NT2/D1 (cell line): ENCODE results near the gene FSIP1.

Experiments
- DNase-seq: peaks from one replicate; pipeline ENCODE4 v3.0.0-alpha.2; 2011; ENCODE audit warnings: low read depth, low spot score
- H3K27me3 ChIP-seq: 2 replicates; pipeline ENCODE4 v1.6.0; 2011; ENCODE audit warnings: mild to moderate bottlenecking; ENCODE audit not compliant: insufficient read length, insufficient read depth
- H3K36me3 ChIP-seq: 2 replicates; pipeline ENCODE4 v1.6.1; 2011; ENCODE audit warnings: mild to moderate bottlenecking, low read length, mixed read lengths; ENCODE audit not compliant: insufficient read depth, insufficient read length
- H3K4me1 ChIP-seq: 2 replicates; pipeline ENCODE4 v1.5.1; 2011; ENCODE audit not compliant: insufficient read depth, insufficient read length
- H3K4me3 ChIP-seq: 2 replicates; pipeline ENCODE4 v1.5.1; 2011; ENCODE audit warnings: low read depth; ENCODE audit not compliant: insufficient read length
- H3K9ac ChIP-seq: 2 replicates; pipeline ENCODE4 v1.6.0; 2011; ENCODE audit warnings: low read depth; ENCODE audit not compliant: insufficient read length
- H3K9me3 ChIP-seq: 2 replicates; pipeline ENCODE4 v1.5.1; 2011; ENCODE audit warnings: mild to moderate bottlenecking, low read length; ENCODE audit not compliant: insufficient read depth
- SUZ12 ChIP-seq: IDR thresholded peaks from 2 replicates; pipeline ENCODE4 v1.6.1; 2011; ENCODE audit not compliant: insufficient read length, insufficient read depth; ENCODE audit errors: extremely low read depth
- YY1 ChIP-seq: IDR thresholded peaks from 2 replicates; pipeline ENCODE4 v1.6.1; 2011; ENCODE audit not compliant: insufficient read length, insufficient read depth
- ZNF274 ChIP-seq: IDR thresholded peaks from 2 replicates; pipeline ENCODE4 v1.6.1; 2011; ENCODE audit warnings: mild to moderate bottlenecking, low read depth, low read length

FSIP1 gene

GRCh38 chr15:39720081-39720480, 62.6 kb downstream of the FSIP1 start:
- no peaks in the 10 kb centered on the region for H3K36me3 ChIP-seq
- TF ChIP-seq ZNF274: no peak
- TF ChIP-seq YY1: no peak
- TF ChIP-seq SUZ12: no peak
- H3K4me1 ChIP-seq: no peaks in the 10 kb centered on the region
- no peak for DNase-seq
- H3K4me3 ChIP-seq: no peak overlapping the region
- no peaks in the 10 kb centered on the region for H3K27me3 ChIP-seq
- no peak overlapping the region for H3K9ac ChIP-seq
- no peaks in the 10 kb centered on the region for H3K9me3 ChIP-seq

- TF ChIP-seq ZNF274: no peak
- TF ChIP-seq SUZ12: no peak
- no peak for TF ChIP-seq YY1
- no peak overlapping the region for H3K9ac ChIP-seq
- H3K4me1 ChIP-seq: no peaks in the 10 kb centered on the region
- H3K27me3 ChIP-seq: no peaks in the 10 kb centered on the region
- H3K9me3 ChIP-seq: no peaks in the 10 kb centered on the region
- H3K36me3 ChIP-seq: no peaks in the 10 kb centered on the region
- DNase-seq: no peak
- no peak overlapping the region for H3K4me3 ChIP-seq
Measured at GRCh38 chr15:39719109-39719508, 63.5 kb downstream of the FSIP1 start.

GRCh38 chr15:39717134-39717533, 65.5 kb downstream of the FSIP1 start:
- Histone ChIP-seq H3K9me3 (no peaks in the 10 kb centered on the region), H3K36me3 (no peaks in the 10 kb centered on the region), H3K9ac (no peak overlapping the region), H3K4me3 (no peak overlapping the region), H3K27me3 (no peaks in the 10 kb centered on the region), H3K4me1 (no peaks in the 10 kb centered on the region)
- no peak for DNase-seq
- no peak for TF ChIP-seq YY1
- no peak for TF ChIP-seq ZNF274
- TF ChIP-seq SUZ12: no peak

- Histone ChIP-seq H3K9ac (no peak overlapping the region), H3K4me3 (no peak overlapping the region), H3K36me3 (no peaks in the 10 kb centered on the region), H3K9me3 (no peaks in the 10 kb centered on the region), H3K27me3 (no peaks in the 10 kb centered on the region), H3K4me1 (no peaks in the 10 kb centered on the region)
- no peak for DNase-seq
- TF ChIP-seq ZNF274: no peak
- no peak for TF ChIP-seq YY1
- TF ChIP-seq SUZ12: no peak
Measured at GRCh38 chr15:39714251-39714650, 68.4 kb downstream of the FSIP1 start.

- Histone ChIP-seq H3K27me3 (no peaks in the 10 kb centered on the region), H3K36me3 (no peaks in the 10 kb centered on the region), H3K4me1 (no peaks in the 10 kb centered on the region), H3K9ac (no peak overlapping the region), H3K4me3 (no peak overlapping the region), H3K9me3 (no peaks in the 10 kb centered on the region)
- TF ChIP-seq YY1 (no peak), SUZ12 (no peak), ZNF274 (no peak)
- DNase-seq: no peak
Measured at GRCh38 chr15:39713846-39714245, 68.8 kb downstream of the FSIP1 start.

GRCh38 chr15:39710681-39711080, 72.0 kb downstream of the FSIP1 start:
- H3K4me1 ChIP-seq: no peaks in the 10 kb centered on the region
- H3K4me3 ChIP-seq: no peak overlapping the region
- no peak overlapping the region for H3K9ac ChIP-seq
- no peaks in the 10 kb centered on the region for H3K9me3 ChIP-seq
- no peak for DNase-seq
- H3K36me3 ChIP-seq: no peaks in the 10 kb centered on the region
- H3K27me3 ChIP-seq: no peaks in the 10 kb centered on the region
- TF ChIP-seq SUZ12: no peak
- no peak for TF ChIP-seq YY1
- TF ChIP-seq ZNF274: no peak

GRCh38 chr15:39709941-39710340, 72.7 kb downstream of the FSIP1 start:
- Histone ChIP-seq H3K4me3 (no peak overlapping the region), H3K4me1 (no peaks in the 10 kb centered on the region), H3K9ac (no peak overlapping the region), H3K27me3 (no peaks in the 10 kb centered on the region), H3K36me3 (no peaks in the 10 kb centered on the region), H3K9me3 (no peaks in the 10 kb centered on the region)
- DNase-seq: no peak
- no peak for TF ChIP-seq ZNF274
- no peak for TF ChIP-seq YY1
- TF ChIP-seq SUZ12: no peak
